ENCODE measurements around the gene TBC1D3B.
"Not testable (repeated sequence)": the region's sequence is repeated elsewhere in the genome, so short reads cannot be mapped to it uniquely, and the experiment has no call there.

TBC1D3B gene

DNA sequence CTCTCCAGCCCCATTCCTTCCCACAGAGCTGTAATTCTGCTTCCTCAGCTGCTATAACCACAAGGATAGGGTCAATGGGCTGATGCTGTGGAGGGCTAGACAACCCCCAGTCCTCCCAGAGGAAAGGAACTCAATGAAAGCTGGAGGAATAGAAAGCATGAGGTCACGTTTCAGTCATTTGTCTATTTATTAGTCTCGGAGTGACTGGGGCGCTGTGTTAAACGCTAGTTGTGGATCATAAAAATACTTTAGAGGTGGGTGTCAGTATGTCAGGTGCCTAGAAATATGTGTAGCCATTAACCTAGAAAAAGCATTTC is 20.9 kb upstream of the TBC1D3B start:
- DNase-seq (ENCODE audit: low read depth), result no peak
- no peak overlapping the region for H3K4me3 ChIP-seq (replicated peaks; ENCODE audit: low read depth, low read length)
- TF ChIP-seq, protein P1, sequence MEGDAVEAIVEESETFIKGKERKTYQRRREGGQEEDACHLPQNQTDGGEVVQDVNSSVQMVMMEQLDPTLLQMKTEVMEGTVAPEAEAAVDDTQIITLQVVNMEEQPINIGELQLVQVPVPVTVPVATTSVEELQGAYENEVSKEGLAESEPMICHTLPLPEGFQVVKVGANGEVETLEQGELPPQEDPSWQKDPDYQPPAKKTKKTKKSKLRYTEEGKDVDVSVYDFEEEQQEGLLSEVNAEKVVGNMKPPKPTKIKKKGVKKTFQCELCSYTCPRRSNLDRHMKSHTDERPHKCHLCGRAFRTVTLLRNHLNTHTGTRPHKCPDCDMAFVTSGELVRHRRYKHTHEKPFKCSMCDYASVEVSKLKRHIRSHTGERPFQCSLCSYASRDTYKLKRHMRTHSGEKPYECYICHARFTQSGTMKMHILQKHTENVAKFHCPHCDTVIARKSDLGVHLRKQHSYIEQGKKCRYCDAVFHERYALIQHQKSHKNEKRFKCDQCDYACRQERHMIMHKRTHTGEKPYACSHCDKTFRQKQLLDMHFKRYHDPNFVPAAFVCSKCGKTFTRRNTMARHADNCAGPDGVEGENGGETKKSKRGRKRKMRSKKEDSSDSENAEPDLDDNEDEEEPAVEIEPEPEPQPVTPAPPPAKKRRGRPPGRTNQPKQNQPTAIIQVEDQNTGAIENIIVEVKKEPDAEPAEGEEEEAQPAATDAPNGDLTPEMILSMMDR (IDR thresholded peaks at IDR 0.05; ENCODE audit: low read length, missing control alignments), result no peak

- TF ChIP-seq, protein P1 (IDR thresholded peaks at IDR 0.05; ENCODE audit: low read length, missing control alignments), result no peak
- no peak for DNase-seq (ENCODE audit: low read depth)
- no peak overlapping the region for H3K4me3 ChIP-seq (replicated peaks; ENCODE audit: low read depth, low read length)
These were observed 19.7 kb upstream of the TBC1D3B start for GRCh38 chr17:36196131-36196486.

- TF ChIP-seq, protein P1 (IDR thresholded peaks at IDR 0.05; ENCODE audit: low read length, missing control alignments), result no peak
- no peak for DNase-seq (ENCODE audit: low read depth)
- no peak overlapping the region for H3K4me3 ChIP-seq (replicated peaks; ENCODE audit: low read depth, low read length)
These were observed 19.1 kb upstream of the TBC1D3B start for GRCh38 chr17:36195434-36196130.

GRCh38 chr17:36194832-36195433 is 18.5 kb upstream of the TBC1D3B start:
- not testable (repeated sequence) for DNase-seq (ENCODE audit: low read depth); H3K4me3 ChIP-seq (replicated peaks; ENCODE audit: low read depth, low read length)

- not testable (repeated sequence) for DNase-seq (ENCODE audit: low read depth); H3K4me3 ChIP-seq (replicated peaks; ENCODE audit: low read depth, low read length)
These were observed 17.9 kb upstream of the TBC1D3B start for GRCh38 chr17:36194147-36194831.

DNA sequence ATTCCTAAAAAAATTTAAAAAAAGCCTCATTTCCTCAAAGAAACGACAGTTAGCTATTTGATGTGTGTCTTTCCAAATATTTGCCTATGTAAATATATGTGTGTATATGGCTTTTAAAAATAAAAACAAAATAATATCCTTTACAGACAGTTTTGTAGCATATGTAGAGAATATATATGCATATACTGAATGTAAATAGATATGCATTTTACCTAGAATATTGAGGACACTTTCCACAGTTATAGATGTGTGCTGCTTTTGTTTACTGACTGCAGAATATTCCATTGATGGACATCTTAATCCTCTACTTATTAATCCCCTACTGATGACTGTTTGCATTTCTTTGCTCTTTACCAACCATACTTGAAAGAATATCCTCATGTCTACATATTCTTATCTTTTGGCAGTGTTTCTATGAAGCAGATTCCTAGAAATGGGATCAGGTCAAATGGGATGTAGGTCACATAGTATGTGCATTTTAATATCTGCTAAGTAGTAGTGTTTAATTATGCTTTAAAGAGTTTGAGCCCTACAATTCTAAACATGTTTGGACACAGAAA is 16.9 kb upstream of the TBC1D3B start:
- DNase-seq (ENCODE audit: low read depth), result no peak
- TF ChIP-seq, protein P1 (IDR thresholded peaks at IDR 0.05; ENCODE audit: low read length, missing control alignments), result no peak
- H3K4me3 ChIP-seq (replicated peaks; ENCODE audit: low read depth, low read length), result no peak overlapping the region

- DNase-seq (ENCODE audit: low read depth); H3K4me3 ChIP-seq (replicated peaks; ENCODE audit: low read depth, low read length): not testable (repeated sequence)
These were observed 14.3 kb upstream of the TBC1D3B start for GRCh38 chr17:36190549-36191330.

DNA sequence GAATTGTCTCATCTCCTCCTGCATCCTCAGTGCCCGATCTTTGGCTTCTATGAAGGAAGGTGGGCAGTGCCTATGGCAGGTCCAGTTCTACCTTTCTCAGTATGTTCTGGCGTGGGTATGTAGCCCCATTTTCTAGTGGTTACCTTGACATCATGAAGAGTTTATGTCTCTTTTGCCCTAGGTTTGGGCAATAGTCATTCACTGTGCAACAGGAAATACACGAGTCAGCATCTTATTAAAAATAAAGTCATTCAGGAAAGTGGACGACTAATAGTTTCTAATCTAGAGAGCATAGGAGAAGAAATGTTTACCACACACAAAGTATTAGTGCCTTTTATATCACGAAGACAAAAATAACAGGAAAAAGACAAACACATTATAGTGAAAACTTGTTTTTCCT is 13.6 kb upstream of the TBC1D3B start:
- not testable (repeated sequence) for DNase-seq (ENCODE audit: low read depth); H3K4me3 ChIP-seq (replicated peaks; ENCODE audit: low read depth, low read length)

Measured in fibroblast of pulmonary artery (primary cell).